ENCODE results near the gene COX6A2. TPM values are rescaled to one million over a fixed set of nuclear protein-coding genes. Genes with fewer than 3 reads are reported as not detected.
"Not testable (repeated sequence)": the region's sequence is repeated elsewhere in the genome, so short reads cannot be mapped to it uniquely, and the experiment has no call there.

COX6A2 gene
- total RNA-seq, 2 experiments from 2014 or later, result not detected

GRCh38 chr16:31420037-31420436 is 8.1 kb downstream of the COX6A2 start:
- ChIA-PET POLR2A (interaction anchor here (0.5 to 1.2 kb wide), 3 partner anchors 22 to 240 kb away, joined by 4 to 14 read pairs (median 4); partner anchors contain the start of genes FUS and ZNF843), CTCF (interaction anchor here (0.7 to 1.9 kb wide), 4 partner anchors 9 to 467 kb away, joined by 3 to 6 read pairs (median 4); no protein-coding TSS in a partner anchor)

GRCh38 chr16:31417916-31418315 is 10.2 kb downstream of the COX6A2 start:
- ChIA-PET CTCF (no interaction called here), POLR2A (no interaction called here)

- POLR2A ChIA-PET, CTCF ChIA-PET: not testable (repeated sequence)
Observed at GRCh38 chr16:31417036-31417435, 11.1 kb downstream of the COX6A2 start.

- ChIA-PET POLR2A (no interaction called here), CTCF (interaction anchor here (1.3 kb wide), 1 partner anchor 26 kb away, joined by 4 read pairs; no protein-coding TSS in a partner anchor)
Observed at GRCh38 chr16:31416371-31416770, 11.8 kb downstream of the COX6A2 start.

- ChIA-PET POLR2A (no interaction called here), CTCF (no interaction called here)
Observed at GRCh38 chr16:31414706-31415105, 13.5 kb downstream of the COX6A2 start.

- CTCF ChIA-PET, result no interaction called here
- POLR2A ChIA-PET, result no interaction called here
Observed at GRCh38 chr16:31413943-31414342, 14.2 kb downstream of the COX6A2 start.

- CTCF ChIA-PET, result interaction anchor here (0.6 kb wide), 1 partner anchor 247 kb away, joined by 3 read pairs; no protein-coding TSS in a partner anchor
- POLR2A ChIA-PET, result no interaction called here
Observed at GRCh38 chr16:31413381-31413780, 14.8 kb downstream of the COX6A2 start.

- ChIA-PET POLR2A (no interaction called here), CTCF (interaction anchor here (0.6 kb wide), 1 partner anchor 247 kb away, joined by 3 read pairs; no protein-coding TSS in a partner anchor)
Observed at GRCh38 chr16:31412750-31413149, 15.4 kb downstream of the COX6A2 start.

GRCh38 chr16:31411024-31411844 is 16.9 kb downstream of the COX6A2 start:
- CTCF ChIA-PET, result no interaction called here

GRCh38 chr16:31410082-31410481 is 18.1 kb downstream of the COX6A2 start:
- CTCF ChIA-PET, result no interaction called here
- POLR2A ChIA-PET, result interaction anchor here (0.6 kb wide), 1 partner anchor 1520 kb away, joined by 5 read pairs; no protein-coding TSS in a partner anchor

More at GRCh38 chr16:31411024-31411844, 16.9 kb downstream of the COX6A2 start:
- POLR2A ChIA-PET, result no interaction called here

- ChIA-PET POLR2A (no interaction called here), CTCF (no interaction called here)
Observed at GRCh38 chr16:31409433-31409832, 18.7 kb downstream of the COX6A2 start.

GRCh38 chr16:31407406-31407805 is 20.8 kb downstream of the COX6A2 start:
- ChIA-PET CTCF (interaction anchor here (1.0 to 1.3 kb wide), 2 partner anchors 35 to 103 kb away, joined by 3 read pairs; partner anchors contain the start of gene ZNF843), POLR2A (no interaction called here)

GRCh38 chr16:31404353-31405064 is 23.7 kb downstream of the COX6A2 start:
- ChIA-PET CTCF (no interaction called here), POLR2A (no interaction called here)

- POLR2A ChIA-PET, result no interaction called here
Observed at GRCh38 chr16:31403590-31404352, 24.4 kb downstream of the COX6A2 start.

GRCh38 chr16:31402687-31403086 is 25.5 kb downstream of the COX6A2 start:
- POLR2A ChIA-PET, result interaction anchor here (0.6 kb wide), 1 partner anchor 9 kb away, joined by 7 read pairs; no protein-coding TSS in a partner anchor
- CTCF ChIA-PET, result no interaction called here

More at GRCh38 chr16:31403590-31404352, 24.4 kb downstream of the COX6A2 start:
- CTCF ChIA-PET, result no interaction called here

- ChIA-PET CTCF (no interaction called here), POLR2A (interaction anchor here (0.5 kb wide), 1 partner anchor 44 kb away, joined by 4 read pairs; no protein-coding TSS in a partner anchor)
Observed at GRCh38 chr16:31401436-31401835, 26.7 kb downstream of the COX6A2 start.

GRCh38 chr16:31400191-31400590 is 28.0 kb downstream of the COX6A2 start:
- ChIA-PET CTCF (no interaction called here), POLR2A (no interaction called here)

- CTCF ChIA-PET, result no interaction called here
Observed at GRCh38 chr16:31397701-31398100, 30.5 kb downstream of the COX6A2 start.

GRCh38 chr16:31397096-31397660 is 31.0 kb downstream of the COX6A2 start:
- CTCF ChIA-PET, result no interaction called here
- POLR2A ChIA-PET, result no interaction called here

More at GRCh38 chr16:31397701-31398100, 30.5 kb downstream of the COX6A2 start:
- POLR2A ChIA-PET, result no interaction called here
